Transverse colon (tissue), 4 donors: ENCODE measurements around the gene LMO2. TPM values are rescaled to one million over a fixed set of nuclear protein-coding genes. Genes with fewer than 3 reads are reported as not detected.

ENCODE experiments used
- DNase-seq: peaks from one replicate; pipeline ENCODE4 v3.0.0-alpha.2; 2019
- H3K27ac ChIP-seq, 4 donors: fragments of 200-600 bp; sonication (generic); 2 replicates each; pipeline ENCODE4 v1.5.1; 2016 to 2018; ENCODE audit warnings: inconsistent platforms in 4 of 4
- H3K27me3 ChIP-seq: fragments of 200-600 bp; sonication (generic); 2 replicates; pipeline ENCODE4 v1.5.1; 2017; ENCODE audit warnings: inconsistent platforms
- H3K36me3 ChIP-seq, 4 donors: fragments of 200-600 bp; sonication (generic); 2 replicates each; pipeline ENCODE4 v1.5.1; 2017 to 2019; ENCODE audit warnings: inconsistent platforms in 4 of 4
- H3K4me1 ChIP-seq, 4 donors: fragments of 200-600 bp; sonication (generic); 2 replicates each; pipeline ENCODE4 v1.5.1; 2017 to 2020; ENCODE audit warnings: inconsistent platforms in 4 of 4
- H3K4me3 ChIP-seq, 4 donors: fragments of 200-600 bp; sonication (generic); 1 replicate in 1 of 4; 2 replicates in 3 of 4; pipeline versions ENCODE4 v1.5.1 to v1.6.1; 2017 to 2019; ENCODE audit warnings: inconsistent platforms in 4 of 4
- H3K9me3 ChIP-seq, 2 donors: fragments of 200-600 bp; sonication (generic); 2 replicates each; pipeline ENCODE4 v1.5.1; 2017 to 2019; ENCODE audit warnings: inconsistent platforms in 2 of 2
- CTCF ChIP-seq, 5 experiments: fragments of 200-600 bp in 3 of 5; fragments of 450-650 bp in 2 of 5; sonication (generic) in 3 of 5; IDR thresholded peaks; 1 replicate in 2 of 5; 2 replicates in 3 of 5; pipeline ENCODE4 v1.5.1; 2016 to 2017; ENCODE audit warnings: antibody characterized with exemption in 5 of 5, inconsistent platforms in 3 of 5, mild to moderate bottlenecking in 2 of 5, moderate library complexity in 1 of 5
- EP300 ChIP-seq: sonication (generic); formaldehyde crosslinking; IDR thresholded peaks from one replicate; pipeline ENCODE4 v1.6.1; 2017; ENCODE audit warnings: antibody characterized with exemption, low read depth
- POLR2A ChIP-seq: fragments of 450-650 bp; IDR thresholded peaks from one replicate; pipeline ENCODE4 v1.6.1; 2016; ENCODE audit warnings: antibody characterized with exemption, mild to moderate bottlenecking, moderate library complexity
- POLR2AphosphoS5 ChIP-seq, 3 donors: sonication (generic); formaldehyde crosslinking; IDR thresholded peaks; one replicate each; pipeline ENCODE4 v1.6.1; 2016; ENCODE audit warnings: antibody characterized with exemption in 3 of 3
- WGBS, 2 donors: methylation state at CpG; one replicate each; pipeline ENCODE4 v1.1.5; 2018; ENCODE audit warnings: low coverage in 1 of 2; 5-methylcytosine and 5-hydroxymethylcytosine counted together
- in situ Hi-C, 4 donors: fragments of 200-750 bp; cut with MboI; loops; one replicate each; pipeline versions ENCODE4 v1.15.0 to v1.15.1; 2017; ENCODE audit warnings: low sequenced_read_pairs in 3 of 4, low pct_ligation_motif_present in 1 of 4, low pct_unique_long_range_greater_than_20kb in 1 of 4
- intact Hi-C: fragments of 100-400 bp; cut with DNase I; formaldehyde crosslinking; loops from one replicate; pipeline ENCODE4 v1.15.1; 2023; ENCODE audit warnings: low total_unique reads
- total RNA-seq, 4 donors: library from RNA; depleted of rRNA; stranded (reverse); fragments of >200 nt; gene quantifications; one replicate each; pipeline ENCODE4 v1.1.0, GENCODE V29; 2016

The LMO2 gene
- total RNA-seq, 4 donors from 2014 or later = 1.4 to 18.0 (median 4.0) TPM

GRCh38 chr11:33892906-33893594 lies 1.2 kb upstream of the LMO2 start:
- in situ Hi-C loops = no loop called here
- no peak overlapping the region for H3K27ac ChIP-seq
- WGBS, 2 donors = 77 to 80% methylated on average over 3 to 11 of the region's 11 CpGs

GRCh38 chr11:33889821-33890378 lies 2.0 kb downstream of the LMO2 start:
- TF ChIP-seq CTCF (IDR thresholded peaks at IDR 0.05) (no peak), POLR2A (no peak)
- H3K36me3 ChIP-seq = no peaks in the 10 kb centered on the region
- no peak for DNase-seq
- no peak overlapping the region for H3K27ac ChIP-seq
- H3K4me3 ChIP-seq = no peak overlapping the region
- 94% methylated on average over 2 to 3 of the region's 3 CpGs for WGBS, 2 donors
- H3K4me1 ChIP-seq = no peaks in the 10 kb centered on the region
- peaks cover 9% of the 10 kb centered on the region for H3K27me3 ChIP-seq
- intact Hi-C loops (no loop called here), in situ Hi-C loops (no loop called here)
- no peaks in the 10 kb centered on the region for H3K9me3 ChIP-seq

More at GRCh38 chr11:33892906-33893594, 1.2 kb upstream of the LMO2 start:
- TF ChIP-seq CTCF (IDR thresholded peaks at IDR 0.05) (no peak), POLR2A (no peak), POLR2AphosphoS5 (IDR thresholded peaks at IDR 0.05) (no peak), EP300 (no peak)
- no peaks in the 10 kb centered on the region for H3K4me1 ChIP-seq
- H3K4me3 ChIP-seq = no peak overlapping the region
- H3K27me3 ChIP-seq = peaks cover 9% of the 10 kb centered on the region
- intact Hi-C loops = no loop called here
- no peaks in the 10 kb centered on the region for H3K36me3 ChIP-seq
- DNase-seq = no peak
- H3K9me3 ChIP-seq = no peaks in the 10 kb centered on the region

- in situ Hi-C loops (no loop called here), intact Hi-C loops (no loop called here)
- H3K4me1 ChIP-seq = no peaks in the 10 kb centered on the region
- peaks cover 9% of the 10 kb centered on the region for H3K27me3 ChIP-seq
- no peaks in the 10 kb centered on the region for H3K36me3 ChIP-seq
- DNase-seq = no peak
- 56 to 92% methylated on average over 2 to 6 of the region's 6 CpGs for WGBS, 2 donors
- no peaks in the 10 kb centered on the region for H3K9me3 ChIP-seq
- no peak for TF ChIP-seq EP300
- no peak for TF ChIP-seq POLR2A
- TF ChIP-seq POLR2AphosphoS5 (IDR thresholded peaks at IDR 0.05) = no peak
- TF ChIP-seq CTCF (IDR thresholded peaks at IDR 0.05) = no peak
- no peak overlapping the region for H3K27ac ChIP-seq
- H3K4me3 ChIP-seq = no peak overlapping the region
Measured at GRCh38 chr11:33889296-33889695, 2.6 kb downstream of the LMO2 start.

- TF ChIP-seq POLR2AphosphoS5 (IDR thresholded peaks at IDR 0.05) (no peak), CTCF (IDR thresholded peaks at IDR 0.05) (no peak)
- DNase-seq = no peak
Measured at GRCh38 chr11:33887886-33888285, 4.0 kb downstream of the LMO2 start.

More at GRCh38 chr11:33887886-33888285, 4.0 kb downstream of the LMO2 start:
- Histone ChIP-seq H3K36me3 (no peaks in the 10 kb centered on the region), H3K27ac (no peak overlapping the region), H3K4me1 (no peaks in the 10 kb centered on the region), H3K27me3 (peaks cover 15% of the 10 kb centered on the region), H3K9me3 (no peaks in the 10 kb centered on the region), H3K4me3 (no peak overlapping the region)
- in situ Hi-C loops = no loop called here
- 80 to 87% methylated on average over 1 to 5 of the region's 5 CpGs for WGBS, 2 donors
- intact Hi-C loops = no loop called here
